Right lobe of liver (tissue), 6 donors: Measurements from ENCODE around the gene CACNA1B. TPM values are rescaled to one million over a fixed set of nuclear protein-coding genes. Genes with fewer than 3 reads are reported as not detected.
A peak's percentile ranks its signal among the peaks of the same experiment; 100 is the strongest.

Experiments used
- ATAC-seq, 4 donors: fragments of 200-7000 bp; cut with Tn5 transposase; one replicate each; pipeline ENCODE4 v1.9.1; 2020; ENCODE audit warnings: mild to moderate bottlenecking in 4 of 4, moderate library complexity in 4 of 4
- DNase-seq, 3 donors: peaks; one replicate each; pipeline ENCODE4 v3.0.0-alpha.2; 2020
- H3K27ac ChIP-seq, 3 donors: fragments of 200-600 bp; one replicate each; pipeline ENCODE4 v1.8.0; 2022
- H3K27me3 ChIP-seq, 2 donors: fragments of 200-600 bp; one replicate each; pipeline ENCODE4 v1.8.0; 2022
- H3K36me3 ChIP-seq, 4 donors: fragments of 200-600 bp; sonication (generic) in 1 of 4; one replicate each; pipeline versions ENCODE4 v1.5.1 to v1.8.0; 2017 to 2022; ENCODE audit warnings: control low read depth in 1 of 4
- H3K4me1 ChIP-seq, 4 donors: fragments of 200-600 bp; sonication (generic) in 1 of 4; one replicate each; pipeline versions ENCODE4 v1.5.1 to v1.8.0; 2017 to 2022; ENCODE audit warnings: control low read depth in 1 of 4
- H3K4me3 ChIP-seq, 3 donors: fragments of 200-600 bp; one replicate each; pipeline ENCODE4 v1.8.0; 2022
- H3K9me3 ChIP-seq, 4 donors: fragments of 200-600 bp; sonication (generic) in 1 of 4; one replicate each; pipeline versions ENCODE4 v1.5.1 to v1.8.0; 2017 to 2022; ENCODE audit warnings: control low read depth in 1 of 4
- POLR2A ChIP-seq: fragments of 450-650 bp; IDR thresholded peaks from one replicate; pipeline ENCODE4 v1.6.1; 2017; ENCODE audit warnings: antibody characterized with exemption, mild to moderate bottlenecking
- WGBS: methylation state at CpG from one replicate; pipeline ENCODE4 v1.1.6; 2018; ENCODE audit warnings: low coverage, low lambda C conversion rate; ENCODE audit not compliant: insufficient coverage; ENCODE audit errors: missing lambda C conversion rate; 5-methylcytosine and 5-hydroxymethylcytosine counted together
- intact Hi-C, 2 donors: fragments of 100-400 bp; cut with DNase I; formaldehyde crosslinking; loops; one replicate each; pipeline versions ENCODE4 v1.11.2 to v1.14.1; 2022
- total RNA-seq, 6 experiments: library from RNA; depleted of rRNA in 2 of 6; stranded (reverse); fragments of >200 nt in 2 of 6; fragmentation: NEBNext Ultra II Directional in 3 of 6; extraction: Animal tissue kit (Norgen Biotek cat#: 25700) in 3 of 6; gene quantifications; one replicate each; pipeline versions ENCODE4 v1.1.0 to v1.2.4, GENCODE V29; 2016 to 2023
- TF ChIP-seq, protein P1 (sequence below), 4 donors: fragments of 200-600 bp in 3 of 4; fragments of 450-650 bp in 1 of 4; IDR thresholded peaks; one replicate each; pipeline versions ENCODE4 v1.5.1 to v1.8.0; 2016 to 2022; ENCODE audit warnings: antibody characterized with exemption in 4 of 4, mild to moderate bottlenecking in 2 of 4
- donor health status: DM: no; HTN: yes; CAD: no.
- donor health status: DM: no; HTN: no; CAD: no.
- donor health status: DM: no; HTN: no; CAD: no.
- donor health status: DM: no; HTN: yes; CAD: no.
- donor health status: DM: no; HTN: yes; CAD: no.

CACNA1B gene
- total RNA-seq, 6 experiments from 2014 or later, result not detected

DNA sequence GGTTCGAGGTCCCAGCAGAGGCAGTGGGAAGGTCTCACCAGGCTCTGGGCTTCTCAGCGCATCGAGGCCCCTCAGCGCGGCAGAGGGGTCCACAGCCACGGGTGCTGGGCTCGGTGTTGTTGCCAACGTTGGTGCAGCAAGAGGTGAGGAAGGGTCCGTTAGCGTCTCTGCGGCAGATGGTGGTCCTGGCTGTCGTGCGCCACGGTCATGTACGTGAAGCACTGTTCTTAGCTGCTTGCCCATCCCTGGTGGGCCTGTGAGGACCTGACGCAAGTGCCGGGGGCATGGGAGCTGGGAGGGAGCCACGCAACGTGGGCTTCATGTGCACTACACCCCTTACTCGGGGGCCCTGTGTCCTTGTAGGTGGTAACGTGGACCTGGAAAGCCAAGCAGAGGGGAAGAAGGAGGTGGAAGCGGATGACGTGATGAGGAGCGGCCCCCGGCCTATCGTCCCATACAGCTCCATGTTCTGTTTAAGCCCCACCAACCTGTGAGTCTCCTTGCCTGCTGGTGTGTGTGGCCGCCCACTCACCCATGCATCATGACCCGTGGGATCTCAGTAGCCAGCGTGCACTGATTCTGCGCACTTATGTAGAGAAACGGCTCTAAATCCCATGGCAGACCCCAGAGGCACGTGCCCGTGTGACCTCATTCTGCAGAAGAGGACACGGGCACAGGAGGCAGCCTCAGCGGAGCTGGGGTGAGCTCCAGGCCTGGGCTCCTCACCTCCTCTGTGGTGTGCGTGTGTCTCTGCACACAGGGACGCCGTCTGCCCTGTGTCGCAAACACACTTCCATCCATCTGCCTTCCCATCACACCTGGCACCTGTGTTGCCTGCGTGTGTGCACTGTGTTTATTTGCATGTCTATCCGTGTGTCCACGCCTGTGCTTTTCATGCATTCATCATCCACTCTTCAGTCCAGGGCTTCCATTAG is 166.1 kb downstream of the CACNA1B start:
- Histone ChIP-seq H3K4me3 (no peak overlapping the region), H3K36me3 (no peaks in the 10 kb centered on the region), H3K9me3 (no peaks in the 10 kb centered on the region), H3K27ac (no peak overlapping the region), H3K27me3 (no peaks in the 10 kb centered on the region), H3K4me1 (no peaks in the 10 kb centered on the region)
- DNase-seq (peak in 1 of 3 donors; percentile 49), ATAC-seq (no peak)
- intact Hi-C loops, result no loop called here
- WGBS, result 83% methylated on average over 5 of the region's 42 CpGs
- TF ChIP-seq POLR2A, result no peak
- TF ChIP-seq, protein P1, sequence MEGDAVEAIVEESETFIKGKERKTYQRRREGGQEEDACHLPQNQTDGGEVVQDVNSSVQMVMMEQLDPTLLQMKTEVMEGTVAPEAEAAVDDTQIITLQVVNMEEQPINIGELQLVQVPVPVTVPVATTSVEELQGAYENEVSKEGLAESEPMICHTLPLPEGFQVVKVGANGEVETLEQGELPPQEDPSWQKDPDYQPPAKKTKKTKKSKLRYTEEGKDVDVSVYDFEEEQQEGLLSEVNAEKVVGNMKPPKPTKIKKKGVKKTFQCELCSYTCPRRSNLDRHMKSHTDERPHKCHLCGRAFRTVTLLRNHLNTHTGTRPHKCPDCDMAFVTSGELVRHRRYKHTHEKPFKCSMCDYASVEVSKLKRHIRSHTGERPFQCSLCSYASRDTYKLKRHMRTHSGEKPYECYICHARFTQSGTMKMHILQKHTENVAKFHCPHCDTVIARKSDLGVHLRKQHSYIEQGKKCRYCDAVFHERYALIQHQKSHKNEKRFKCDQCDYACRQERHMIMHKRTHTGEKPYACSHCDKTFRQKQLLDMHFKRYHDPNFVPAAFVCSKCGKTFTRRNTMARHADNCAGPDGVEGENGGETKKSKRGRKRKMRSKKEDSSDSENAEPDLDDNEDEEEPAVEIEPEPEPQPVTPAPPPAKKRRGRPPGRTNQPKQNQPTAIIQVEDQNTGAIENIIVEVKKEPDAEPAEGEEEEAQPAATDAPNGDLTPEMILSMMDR (IDR thresholded peaks at IDR 0.05), result no peak

DNA sequence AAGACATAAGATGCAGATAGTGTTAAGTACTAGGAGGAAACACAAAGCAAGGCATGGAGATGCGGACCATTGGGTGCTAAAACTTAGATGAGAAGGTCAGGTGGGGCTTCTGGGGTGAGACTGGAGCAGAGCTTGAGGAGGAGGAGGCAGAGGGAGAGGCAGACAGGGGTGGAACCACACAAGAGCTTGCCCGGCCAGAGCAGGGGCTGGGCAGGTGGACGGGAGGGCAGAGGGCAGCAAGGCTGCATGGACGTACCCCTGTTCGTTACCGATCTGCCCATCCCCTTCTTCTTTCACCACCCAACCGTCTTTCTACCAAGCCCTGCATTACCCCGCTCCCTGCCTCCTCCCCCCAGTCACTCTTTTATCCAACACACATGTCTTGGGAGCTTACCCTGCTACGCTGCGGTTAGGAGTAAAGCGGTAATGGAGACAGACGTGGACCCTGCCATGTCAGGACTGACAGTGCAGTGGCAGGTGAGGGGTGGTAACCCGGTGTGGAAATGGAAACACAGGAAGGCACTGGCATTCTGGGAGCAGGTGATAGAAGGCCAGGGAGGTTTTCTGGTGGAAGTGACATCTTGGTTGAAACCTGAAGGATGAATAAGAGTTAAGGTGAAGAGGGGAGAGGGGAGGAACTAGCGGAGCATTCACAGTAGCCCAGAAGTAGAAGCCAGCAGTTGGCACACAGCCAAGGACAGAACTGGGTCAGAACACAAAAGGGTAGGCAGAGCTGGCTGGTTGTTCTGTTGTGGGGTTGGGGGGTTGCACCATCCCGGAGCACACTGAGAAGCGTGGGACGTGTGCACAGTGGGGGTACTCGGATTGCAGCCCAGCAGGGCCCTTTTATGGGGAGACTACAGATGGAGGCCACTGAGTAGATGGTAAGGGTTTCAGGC is 167.2 kb downstream of the CACNA1B start:
- TF ChIP-seq, protein P1 (IDR thresholded peaks at IDR 0.05), result no peak
- TF ChIP-seq POLR2A, result no peak
- Histone ChIP-seq H3K4me1 (no peaks in the 10 kb centered on the region), H3K4me3 (no peak overlapping the region), H3K36me3 (no peaks in the 10 kb centered on the region), H3K9me3 (no peaks in the 10 kb centered on the region), H3K27ac (no peak overlapping the region), H3K27me3 (no peaks in the 10 kb centered on the region)
- no peak for ATAC-seq
- intact Hi-C loops, result no loop called here
- WGBS, result 80% methylated on average over 12 of the region's 18 CpGs
- peak in 1 of 3 donors; percentile 31 for DNase-seq

DNA sequence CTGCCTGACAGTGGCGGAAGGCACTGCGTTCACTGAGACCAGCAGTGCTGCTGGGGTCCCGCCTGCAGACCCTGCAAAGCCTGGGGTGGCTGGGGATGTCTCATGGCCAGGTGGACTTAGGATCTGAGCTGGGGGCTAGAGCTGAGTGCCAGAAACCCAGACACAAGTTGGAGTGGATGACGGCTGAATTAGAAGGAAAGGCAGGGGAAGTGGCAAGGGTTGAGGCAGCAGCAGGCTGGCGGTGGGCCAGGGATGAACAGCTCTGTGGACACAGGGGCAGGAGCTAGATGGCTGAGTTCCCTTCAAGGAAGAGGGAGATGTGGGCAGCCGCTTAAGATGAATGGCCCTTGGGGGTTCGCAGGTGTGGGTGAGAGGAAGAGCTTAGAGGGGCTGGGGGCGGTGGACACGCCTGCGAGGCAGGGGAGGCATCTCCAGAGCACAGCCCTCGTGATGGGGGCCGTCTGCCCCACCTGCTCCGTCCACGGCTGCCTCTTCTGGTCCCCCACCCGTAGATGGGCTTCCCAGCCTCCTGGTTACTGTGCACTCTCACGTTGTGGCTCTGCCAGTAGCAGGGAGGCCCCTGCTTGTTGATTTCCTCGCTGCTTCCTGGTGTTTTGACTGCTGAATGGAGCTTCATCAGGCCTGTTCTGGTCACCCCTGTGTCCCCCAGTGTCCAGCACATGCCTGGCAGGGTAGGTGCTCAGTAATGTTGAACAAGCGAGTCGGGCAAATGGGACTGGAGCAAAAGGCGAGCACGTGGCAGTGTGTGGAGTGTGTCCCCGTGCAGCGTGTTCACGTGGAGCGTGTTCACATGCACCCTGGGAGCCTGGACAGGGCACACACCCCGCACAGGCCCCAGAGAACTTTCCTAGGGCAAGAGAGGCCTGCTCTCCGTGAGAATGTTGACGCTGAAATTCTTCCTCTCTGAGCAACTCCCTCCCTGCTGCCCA is 168.2 kb downstream of the CACNA1B start:
- Histone ChIP-seq H3K27me3 (no peaks in the 10 kb centered on the region), H3K4me3 (no peak overlapping the region), H3K9me3 (no peaks in the 10 kb centered on the region), H3K27ac (no peak overlapping the region), H3K4me1 (no peaks in the 10 kb centered on the region), H3K36me3 (no peaks in the 10 kb centered on the region)
- peak in 1 of 3 donors; percentile 45 for DNase-seq
- 64% methylated on average over 15 of the region's 28 CpGs for WGBS
- intact Hi-C loops, result no loop called here
- TF ChIP-seq POLR2A, result no peak
- TF ChIP-seq, protein P1 (IDR thresholded peaks at IDR 0.05), result no peak
- ATAC-seq, result no peak
